Neural progenitor cell (in vitro differentiated cells): ENCODE measurements around the gene CSNK1G1. TPM values are rescaled to one million over a fixed set of nuclear protein-coding genes. Genes with fewer than 3 reads are reported as not detected.

ENCODE experiments used
- DNase-seq: peaks from one replicate; pipeline ENCODE4 v3.0.0-alpha.2; 2016; ENCODE audit warnings: low spot score
- H2AFZ ChIP-seq: fragments of 200-600 bp; sonication (generic); replicated peaks from 2 replicates; pipeline ENCODE4 v1.6.1; 2016; ENCODE audit warnings: antibody characterized with exemption
- H3F3A ChIP-seq: fragments of 200-600 bp; sonication (generic); 2 replicates; pipeline ENCODE4 v1.6.1; 2016; ENCODE audit warnings: antibody characterized with exemption, low read depth
- H3K27ac ChIP-seq: fragments of 200-600 bp; sonication (generic); 2 replicates; pipeline ENCODE4 v1.5.1; 2016; ENCODE audit warnings: mild to moderate bottlenecking
- H3K27me3 ChIP-seq: fragments of 200-600 bp; sonication (generic); 2 replicates; pipeline ENCODE4 v1.6.1; 2016; ENCODE audit warnings: mild to moderate bottlenecking, moderate library complexity
- H3K36me3 ChIP-seq: fragments of 200-600 bp; sonication (generic); 2 replicates; pipeline ENCODE4 v1.5.1; 2016
- H3K4me1 ChIP-seq: fragments of 200-600 bp; sonication (generic); 2 replicates; pipeline ENCODE4 v1.6.1; 2016; ENCODE audit warnings: mixed run types
- H3K4me2 ChIP-seq: fragments of 200-600 bp; sonication (generic); 2 replicates; pipeline ENCODE4 v1.6.1; 2016
- H3K4me3 ChIP-seq: fragments of 200-600 bp; sonication (generic); 2 replicates; pipeline ENCODE4 v1.5.1; 2016
- H3K79me2 ChIP-seq: fragments of 200-600 bp; sonication (generic); 2 replicates; pipeline ENCODE4 v1.6.1; 2016; ENCODE audit warnings: low read depth
- H3K9ac ChIP-seq: fragments of 200-600 bp; sonication (generic); 2 replicates; pipeline ENCODE4 v1.6.1; 2016
- H3K9me3 ChIP-seq: fragments of 200-600 bp; sonication (generic); 2 replicates; pipeline ENCODE4 v1.5.1; 2016; ENCODE audit warnings: low read depth
- H4K20me1 ChIP-seq: fragments of 200-600 bp; sonication (generic); 2 replicates; pipeline ENCODE4 v1.6.1; 2016; ENCODE audit warnings: low read depth
- H3K27ac Mint-ChIP-seq: 3 replicates; pipeline ENCODE4 v1.8.0; 2021; ENCODE audit warnings: mixed read lengths
- H3K27me3 Mint-ChIP-seq: 2 replicates; pipeline ENCODE4 v1.8.0; 2022; ENCODE audit warnings: low read depth, mild to moderate bottlenecking, inconsistent platforms, moderate library complexity, mixed read lengths; ENCODE audit not compliant: insufficient read depth
- H3K36me3 Mint-ChIP-seq: 3 replicates; pipeline ENCODE4 v1.8.0; 2021; ENCODE audit warnings: mixed read lengths
- H3K4me1 Mint-ChIP-seq: 3 replicates; pipeline ENCODE4 v1.8.0; 2021; ENCODE audit warnings: mixed read lengths
- H3K4me3 Mint-ChIP-seq: 3 replicates; pipeline ENCODE4 v1.8.0; 2021; ENCODE audit warnings: mild to moderate bottlenecking, moderate library complexity, mixed read lengths
- H3K9me3 Mint-ChIP-seq: 3 replicates; pipeline ENCODE4 v1.8.0; 2020; ENCODE audit warnings: mixed read lengths
- CTCF ChIP-seq: fragments of 200-600 bp; sonication (generic); IDR thresholded peaks from 2 replicates; pipeline ENCODE4 v1.5.1; 2017; ENCODE audit warnings: antibody characterized with exemption, mild to moderate bottlenecking
- EZH2 ChIP-seq: fragments of 200-600 bp; sonication (generic); IDR thresholded peaks from 2 replicates; pipeline ENCODE4 v1.6.1; 2017; ENCODE audit warnings: antibody characterized with exemption, mild to moderate bottlenecking, moderate library complexity
- EZH2phosphoT487 ChIP-seq: fragments of 200-600 bp; sonication (generic); IDR thresholded peaks from 2 replicates; pipeline ENCODE4 v1.6.1; 2017; ENCODE audit warnings: antibody characterized with exemption
- total RNA-seq: library from RNA; depleted of rRNA; stranded (reverse); fragments of >200 nt; gene quantifications from 2 replicates; pipeline ENCODE4 v1.2.3, GENCODE V29; 2015; ENCODE audit warnings: low replicate concordance

The CSNK1G1 gene
- total RNA-seq, 1 donor from 2014 or later = 23.0 TPM

DNA sequence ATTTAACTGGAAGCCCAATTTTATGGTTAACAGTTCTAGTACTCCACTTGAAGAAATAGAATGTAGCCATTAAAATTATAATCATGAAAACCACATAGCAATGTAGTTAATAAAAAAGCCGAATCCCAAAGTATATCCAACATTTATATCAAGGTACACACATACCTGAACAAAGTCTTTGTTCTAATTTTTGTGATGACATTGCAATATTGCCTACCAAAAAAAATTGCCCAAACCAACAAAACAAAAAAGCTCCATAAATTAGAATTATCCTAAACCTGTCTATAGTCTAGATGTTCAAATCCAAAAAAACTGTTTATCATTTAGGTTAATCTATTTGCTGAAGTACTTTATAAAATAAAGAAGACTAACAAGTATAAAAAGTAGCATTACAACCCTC lies 70.8 kb downstream of the CSNK1G1 start:
- no peak for TF ChIP-seq EZH2
- TF ChIP-seq EZH2phosphoT487 = no peak
- TF ChIP-seq CTCF = no peak
- no peak overlapping the region for H3K27ac ChIP-seq
- peaks cover 16% of the 10 kb centered on the region for H3K79me2 ChIP-seq
- no peaks in the 10 kb centered on the region for H3K9me3 ChIP-seq
- Mint-ChIP-seq H3K27me3 (no peaks in the 10 kb centered on the region), H3K9me3 (no peaks in the 10 kb centered on the region), H3K27ac (no peak overlapping the region), H3K36me3 (peaks cover 5% of the 10 kb centered on the region), H3K4me3 (no peak overlapping the region), H3K4me1 (peaks cover 6% of the 10 kb centered on the region)
- H3K4me1 ChIP-seq = peaks cover 13% of the 10 kb centered on the region
- H2AFZ ChIP-seq = no peak overlapping the region
- no peak overlapping the region for H3K4me2 ChIP-seq
- H3K36me3 ChIP-seq = no peaks in the 10 kb centered on the region
- DNase-seq = no peak
- H3F3A ChIP-seq = peaks cover 5% of the 10 kb centered on the region
- H4K20me1 ChIP-seq = peaks cover 6% of the 10 kb centered on the region
- H3K9ac ChIP-seq = no peak overlapping the region
- H3K4me3 ChIP-seq = no peak overlapping the region
- no peaks in the 10 kb centered on the region for H3K27me3 ChIP-seq

GRCh38 chr15:64284042-64284441 lies 71.9 kb downstream of the CSNK1G1 start:
- TF ChIP-seq CTCF (no peak), EZH2 (no peak), EZH2phosphoT487 (no peak)
- no peaks in the 10 kb centered on the region for H3K27me3 Mint-ChIP-seq
- no peaks in the 10 kb centered on the region for H3K9me3 Mint-ChIP-seq
- peaks cover 6% of the 10 kb centered on the region for H3K4me1 Mint-ChIP-seq
- no peak overlapping the region for H3K4me3 ChIP-seq
- no peaks in the 10 kb centered on the region for H3K27me3 ChIP-seq
- no peak overlapping the region for H3K4me3 Mint-ChIP-seq
- no peak overlapping the region for H3K9ac ChIP-seq
- H3K4me1 ChIP-seq = peaks cover 13% of the 10 kb centered on the region
- H3K36me3 ChIP-seq = no peaks in the 10 kb centered on the region
- no peak overlapping the region for H3K27ac Mint-ChIP-seq
- H4K20me1 ChIP-seq = peaks cover 6% of the 10 kb centered on the region
- H3K27ac ChIP-seq = no peak overlapping the region
- peaks cover 8% of the 10 kb centered on the region for H3F3A ChIP-seq
- peaks cover 5% of the 10 kb centered on the region for H3K36me3 Mint-ChIP-seq
- no peak overlapping the region for H3K4me2 ChIP-seq
- H2AFZ ChIP-seq = no peak overlapping the region
- DNase-seq = no peak
- no peaks in the 10 kb centered on the region for H3K9me3 ChIP-seq
- peaks cover 8% of the 10 kb centered on the region for H3K79me2 ChIP-seq

DNA sequence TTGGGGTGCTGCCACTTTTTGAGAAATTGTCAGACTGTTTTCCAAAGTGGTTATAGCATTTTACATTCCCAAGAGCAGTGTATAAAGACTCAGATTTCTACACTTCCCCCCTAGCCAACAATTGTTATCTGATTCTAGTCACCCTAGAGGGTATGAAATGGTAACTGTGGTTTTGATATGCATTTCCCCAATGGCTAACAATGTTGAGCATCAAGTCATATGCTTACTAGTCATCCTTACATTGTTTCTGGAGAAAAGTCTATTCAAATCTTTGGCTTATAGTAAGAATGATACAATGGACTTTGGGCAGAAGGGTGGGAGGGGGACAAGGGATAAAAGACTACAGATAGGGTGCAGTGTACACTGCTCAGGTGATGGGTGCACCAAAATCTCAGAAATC lies 73.3 kb downstream of the CSNK1G1 start:
- Histone ChIP-seq H3K4me1 (peaks cover 13% of the 10 kb centered on the region), H3F3A (peaks cover 15% of the 10 kb centered on the region), H4K20me1 (peaks cover 4% of the 10 kb centered on the region), H3K27me3 (no peaks in the 10 kb centered on the region), H3K36me3 (no peaks in the 10 kb centered on the region), H3K27ac (no peak overlapping the region), H3K9me3 (no peaks in the 10 kb centered on the region), H3K79me2 (peaks cover 6% of the 10 kb centered on the region), H3K4me3 (no peak overlapping the region), H2AFZ (no peak overlapping the region), H3K4me2 (no peak overlapping the region), H3K9ac (no peak overlapping the region)
- Mint-ChIP-seq H3K36me3 (peaks cover 5% of the 10 kb centered on the region), H3K4me3 (no peak overlapping the region), H3K27me3 (no peaks in the 10 kb centered on the region), H3K27ac (no peak overlapping the region), H3K4me1 (peaks cover 6% of the 10 kb centered on the region), H3K9me3 (no peaks in the 10 kb centered on the region)
- TF ChIP-seq EZH2phosphoT487 (no peak), CTCF (no peak), EZH2 (no peak)
- no peak for DNase-seq

DNA sequence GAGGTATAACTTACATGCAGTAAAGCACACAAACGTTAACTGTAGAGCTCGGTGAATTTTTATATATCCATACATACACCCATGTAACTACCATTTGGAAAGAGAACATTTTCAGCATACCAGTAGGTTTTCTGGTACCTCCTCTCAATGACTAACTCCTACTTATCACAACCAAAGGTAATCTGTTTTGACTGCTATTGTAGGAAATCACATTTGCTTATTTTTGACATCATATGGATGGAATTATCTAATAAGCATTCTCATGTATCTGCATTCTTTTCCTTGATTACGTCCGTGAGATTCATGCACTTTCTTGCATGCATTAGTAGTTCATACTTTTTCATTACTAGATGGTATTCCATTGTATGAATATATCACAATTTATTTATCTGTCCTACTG lies 76.8 kb downstream of the CSNK1G1 start:
- no peaks in the 10 kb centered on the region for H3K79me2 ChIP-seq

More for the DNA sequence above, 76.8 kb downstream of the CSNK1G1 start:
- no peak overlapping the region for H3K4me2 ChIP-seq
- H3K4me3 Mint-ChIP-seq = no peak overlapping the region
- H3K27ac ChIP-seq = no peak overlapping the region
- H3K27ac Mint-ChIP-seq = no peak overlapping the region
- peaks cover 5% of the 10 kb centered on the region for H3K36me3 Mint-ChIP-seq
- H3K9me3 Mint-ChIP-seq = no peaks in the 10 kb centered on the region
- H3F3A ChIP-seq = peaks cover 16% of the 10 kb centered on the region
- no peaks in the 10 kb centered on the region for H3K4me1 Mint-ChIP-seq
- DNase-seq = no peak
- H3K4me3 ChIP-seq = no peak overlapping the region
- H3K36me3 ChIP-seq = no peaks in the 10 kb centered on the region
- no peaks in the 10 kb centered on the region for H3K9me3 ChIP-seq
- H3K27me3 Mint-ChIP-seq = no peaks in the 10 kb centered on the region
- H4K20me1 ChIP-seq = peaks cover 8% of the 10 kb centered on the region
- no peak for TF ChIP-seq CTCF
- TF ChIP-seq EZH2 = no peak
- no peak for TF ChIP-seq EZH2phosphoT487
- H2AFZ ChIP-seq = no peak overlapping the region
- no peak overlapping the region for H3K9ac ChIP-seq
- H3K4me1 ChIP-seq = no peaks in the 10 kb centered on the region
- H3K27me3 ChIP-seq = no peaks in the 10 kb centered on the region
